Adrenal gland (tissue), 5 donors: ENCODE results near the gene FUT7.

Source experiments
- POLR2A ChIP-seq, 2 donors: fragments of 450-650 bp; IDR thresholded peaks; one replicate each; pipeline ENCODE4 v1.6.1; 2017; ENCODE audit warnings: antibody characterized with exemption in 2 of 2, mild to moderate bottlenecking in 2 of 2, moderate library complexity in 1 of 2
- TF ChIP-seq, protein P1 (sequence below), 6 experiments: fragments of 450-650 bp in 4 of 6; fragments of 200-600 bp in 2 of 6; sonication (generic) in 1 of 6; IDR thresholded peaks; 1 replicate in 5 of 6; 2 replicates in 1 of 6; pipeline versions ENCODE4 v1.5.1 to v1.8.0; 2016 to 2021; ENCODE audit warnings: antibody characterized with exemption in 6 of 6, mild to moderate bottlenecking in 2 of 6, moderate library complexity in 1 of 6
- donor health status: DM: no; HTN: no; CAD: no.

DNA sequence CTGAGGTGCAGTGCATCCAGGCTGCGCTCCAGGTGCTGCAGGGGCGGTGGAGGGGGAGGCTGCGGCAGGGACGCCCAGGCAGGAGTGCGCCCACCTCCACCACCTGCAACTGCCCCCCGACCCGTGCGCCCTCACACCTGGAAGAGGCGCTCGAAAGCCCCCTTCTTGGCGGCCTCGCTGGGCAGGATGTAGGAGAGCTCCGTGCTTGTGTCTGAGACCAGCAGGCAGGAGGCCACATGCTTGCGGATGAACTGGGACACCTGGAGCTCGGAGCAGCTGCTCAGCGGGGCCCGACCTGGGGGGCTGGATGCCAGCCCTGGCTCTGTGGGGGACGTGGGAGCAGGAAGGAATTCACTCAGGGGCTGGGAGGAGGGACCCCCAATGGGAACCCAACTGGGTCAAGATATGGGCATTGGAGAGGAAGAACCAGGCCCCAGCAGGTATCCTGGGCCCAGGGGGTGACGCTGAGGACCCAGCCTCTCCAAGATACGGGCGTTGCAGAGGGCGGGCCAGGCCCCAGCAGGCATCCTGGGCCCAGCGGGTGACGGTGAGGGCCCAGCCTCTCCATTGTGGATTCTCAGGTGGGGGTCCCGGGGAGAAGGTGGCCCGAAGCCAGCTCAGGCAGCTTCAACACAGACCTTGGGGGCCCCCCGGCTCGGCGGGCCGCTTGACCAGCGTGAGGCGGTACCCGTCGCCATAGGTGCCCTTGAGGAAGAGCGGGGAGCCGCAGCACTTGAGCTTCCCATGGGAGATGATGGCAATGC lies 16.9 kb downstream of the FUT7 start:
- TF ChIP-seq, protein P1, sequence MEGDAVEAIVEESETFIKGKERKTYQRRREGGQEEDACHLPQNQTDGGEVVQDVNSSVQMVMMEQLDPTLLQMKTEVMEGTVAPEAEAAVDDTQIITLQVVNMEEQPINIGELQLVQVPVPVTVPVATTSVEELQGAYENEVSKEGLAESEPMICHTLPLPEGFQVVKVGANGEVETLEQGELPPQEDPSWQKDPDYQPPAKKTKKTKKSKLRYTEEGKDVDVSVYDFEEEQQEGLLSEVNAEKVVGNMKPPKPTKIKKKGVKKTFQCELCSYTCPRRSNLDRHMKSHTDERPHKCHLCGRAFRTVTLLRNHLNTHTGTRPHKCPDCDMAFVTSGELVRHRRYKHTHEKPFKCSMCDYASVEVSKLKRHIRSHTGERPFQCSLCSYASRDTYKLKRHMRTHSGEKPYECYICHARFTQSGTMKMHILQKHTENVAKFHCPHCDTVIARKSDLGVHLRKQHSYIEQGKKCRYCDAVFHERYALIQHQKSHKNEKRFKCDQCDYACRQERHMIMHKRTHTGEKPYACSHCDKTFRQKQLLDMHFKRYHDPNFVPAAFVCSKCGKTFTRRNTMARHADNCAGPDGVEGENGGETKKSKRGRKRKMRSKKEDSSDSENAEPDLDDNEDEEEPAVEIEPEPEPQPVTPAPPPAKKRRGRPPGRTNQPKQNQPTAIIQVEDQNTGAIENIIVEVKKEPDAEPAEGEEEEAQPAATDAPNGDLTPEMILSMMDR (IDR thresholded peaks at IDR 0.05), result no peak
- TF ChIP-seq POLR2A (IDR thresholded peaks at IDR 0.05), result no peak
